Fibroblast of pulmonary artery (primary cell): Measurements from ENCODE around the gene PRKRIP1.
"Not testable (repeated sequence)": the region's sequence is repeated elsewhere in the genome, so short reads cannot be mapped to it uniquely, and the experiment has no call there.

ENCODE experiments used
- DNase-seq: peaks from one replicate; pipeline ENCODE4 v3.0.0-alpha.2; 2010; ENCODE audit warnings: low read depth
- H3K4me3 ChIP-seq: replicated peaks from 2 replicates; pipeline ENCODE4 v1.5.1; 2011; ENCODE audit warnings: low read depth, mild to moderate bottlenecking, control low read depth, low read length, moderate library complexity
- TF ChIP-seq, protein P1 (sequence below): IDR thresholded peaks from 2 replicates; pipeline ENCODE4 v1.5.1; 2011; ENCODE audit warnings: mild to moderate bottlenecking, control low read depth, low read length, inconsistent platforms; ENCODE audit errors: missing control alignments

PRKRIP1 gene

DNA sequence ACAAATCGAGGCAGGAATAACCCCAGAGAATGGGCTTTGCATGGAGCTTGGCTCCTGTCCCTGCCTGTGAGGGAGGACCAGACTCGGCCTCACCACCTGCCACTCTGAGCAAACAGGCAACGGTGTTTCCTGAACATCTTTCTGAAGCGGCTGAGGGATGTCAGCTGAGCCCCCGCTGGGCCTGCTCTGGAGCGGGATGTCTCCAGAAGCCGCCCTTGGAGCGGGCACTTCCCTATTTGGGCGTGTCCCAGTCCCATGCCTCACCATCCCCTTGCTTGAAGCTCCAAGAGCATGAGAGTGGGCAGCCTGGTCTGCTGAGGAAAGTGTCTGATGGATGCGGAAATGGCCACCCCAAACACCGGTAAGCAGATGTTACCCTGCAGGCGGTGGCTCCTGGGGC is 58.3 kb downstream of the PRKRIP1 start:
- no peak for DNase-seq
- TF ChIP-seq, protein P1, sequence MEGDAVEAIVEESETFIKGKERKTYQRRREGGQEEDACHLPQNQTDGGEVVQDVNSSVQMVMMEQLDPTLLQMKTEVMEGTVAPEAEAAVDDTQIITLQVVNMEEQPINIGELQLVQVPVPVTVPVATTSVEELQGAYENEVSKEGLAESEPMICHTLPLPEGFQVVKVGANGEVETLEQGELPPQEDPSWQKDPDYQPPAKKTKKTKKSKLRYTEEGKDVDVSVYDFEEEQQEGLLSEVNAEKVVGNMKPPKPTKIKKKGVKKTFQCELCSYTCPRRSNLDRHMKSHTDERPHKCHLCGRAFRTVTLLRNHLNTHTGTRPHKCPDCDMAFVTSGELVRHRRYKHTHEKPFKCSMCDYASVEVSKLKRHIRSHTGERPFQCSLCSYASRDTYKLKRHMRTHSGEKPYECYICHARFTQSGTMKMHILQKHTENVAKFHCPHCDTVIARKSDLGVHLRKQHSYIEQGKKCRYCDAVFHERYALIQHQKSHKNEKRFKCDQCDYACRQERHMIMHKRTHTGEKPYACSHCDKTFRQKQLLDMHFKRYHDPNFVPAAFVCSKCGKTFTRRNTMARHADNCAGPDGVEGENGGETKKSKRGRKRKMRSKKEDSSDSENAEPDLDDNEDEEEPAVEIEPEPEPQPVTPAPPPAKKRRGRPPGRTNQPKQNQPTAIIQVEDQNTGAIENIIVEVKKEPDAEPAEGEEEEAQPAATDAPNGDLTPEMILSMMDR = no peak
- no peak overlapping the region for H3K4me3 ChIP-seq

DNA sequence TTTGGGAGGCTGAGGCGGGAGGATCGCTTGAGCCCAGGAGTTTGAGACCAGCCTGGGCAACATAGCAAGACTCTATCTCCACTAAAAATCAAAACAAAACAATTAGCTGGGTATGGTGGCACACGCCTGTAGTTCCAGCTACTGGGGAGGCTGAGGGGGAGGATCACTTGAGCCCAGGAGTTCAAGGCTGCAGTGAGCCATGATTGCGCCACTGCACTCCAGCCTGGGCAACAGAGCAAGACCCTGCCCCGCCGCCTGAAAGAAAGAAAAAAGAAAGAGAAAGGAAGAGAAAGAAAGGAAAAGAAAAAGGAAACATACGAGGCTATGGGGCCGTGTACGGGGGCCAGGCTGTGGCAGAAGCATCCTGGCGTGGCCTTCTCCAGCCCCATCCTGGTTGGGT is 58.8 kb downstream of the PRKRIP1 start:
- not testable (repeated sequence) for H3K4me3 ChIP-seq, DNase-seq

DNA sequence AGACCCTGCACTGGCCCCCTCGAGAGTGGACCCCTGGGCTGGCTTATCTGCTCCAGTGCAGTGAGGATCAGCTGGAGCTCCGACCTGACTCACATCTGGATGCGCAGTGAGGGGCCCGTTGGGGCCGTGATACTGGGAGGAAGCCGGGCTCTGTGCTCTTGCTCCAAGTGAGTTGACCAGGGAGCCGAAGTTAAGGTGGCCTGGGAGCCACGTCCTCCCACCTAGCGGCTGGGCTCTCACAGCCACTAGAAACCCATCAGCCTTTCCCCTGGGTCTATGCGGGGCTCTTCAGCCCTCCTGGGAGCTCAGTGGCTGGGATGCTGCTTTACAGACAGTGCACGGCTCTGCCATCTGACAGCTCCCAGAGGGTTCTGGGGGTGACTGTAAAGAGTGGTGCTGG is 59.4 kb downstream of the PRKRIP1 start:
- H3K4me3 ChIP-seq = no peak overlapping the region
- TF ChIP-seq, protein P1 = no peak
- no peak for DNase-seq

DNA sequence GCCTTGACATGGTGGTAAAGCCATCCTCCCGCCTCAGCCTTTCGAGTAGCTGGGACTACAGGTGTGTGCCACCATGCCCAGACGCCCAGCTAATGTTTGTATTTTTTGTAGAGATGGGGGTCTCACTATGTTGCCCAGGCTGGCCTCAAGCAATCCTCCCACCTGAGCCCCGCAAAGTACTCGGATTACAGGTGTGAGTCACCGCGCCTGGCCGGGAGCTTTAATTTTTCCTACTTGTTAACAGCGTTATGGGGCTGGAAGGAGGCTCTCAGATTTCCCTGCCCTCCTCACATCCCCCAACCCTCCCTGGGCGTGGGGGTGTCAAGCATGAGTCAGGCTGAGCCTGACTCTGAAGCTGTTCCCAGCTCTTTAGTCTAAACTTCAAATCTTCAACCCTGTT is 60.2 kb downstream of the PRKRIP1 start:
- TF ChIP-seq, protein P1 = no peak
- H3K4me3 ChIP-seq = no peak overlapping the region
- no peak for DNase-seq

DNA sequence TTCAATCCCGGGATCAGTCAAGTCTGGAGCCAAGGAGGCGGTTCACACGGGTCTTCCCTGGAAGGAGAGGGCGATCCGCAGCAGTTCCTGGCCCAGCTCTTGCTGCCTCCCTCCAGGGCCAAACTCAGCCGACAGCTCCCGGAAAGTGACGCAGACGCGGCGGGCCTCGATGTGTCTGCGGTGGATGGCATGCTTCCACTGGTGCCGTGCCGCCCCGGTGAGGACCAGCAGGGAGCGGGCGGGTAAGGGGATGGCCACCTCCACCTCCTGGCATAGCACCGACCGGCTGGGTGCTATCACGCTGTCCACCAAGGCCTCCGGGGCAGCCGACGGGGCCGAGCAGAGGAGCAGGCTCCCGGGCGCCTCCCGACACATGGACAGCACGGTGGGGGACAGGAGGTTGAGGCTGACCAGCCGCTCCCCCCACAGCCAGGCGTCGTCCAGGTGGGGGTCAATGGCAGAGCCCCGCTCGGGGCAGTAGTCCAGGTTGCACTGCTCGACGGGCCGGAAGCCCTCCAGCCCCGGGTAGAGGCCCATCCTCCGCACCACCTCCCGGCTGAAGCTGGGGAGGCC is 61.3 kb downstream of the PRKRIP1 start:
- no peak for DNase-seq
- TF ChIP-seq, protein P1 = no peak
- H3K4me3 ChIP-seq = no peak overlapping the region

DNA sequence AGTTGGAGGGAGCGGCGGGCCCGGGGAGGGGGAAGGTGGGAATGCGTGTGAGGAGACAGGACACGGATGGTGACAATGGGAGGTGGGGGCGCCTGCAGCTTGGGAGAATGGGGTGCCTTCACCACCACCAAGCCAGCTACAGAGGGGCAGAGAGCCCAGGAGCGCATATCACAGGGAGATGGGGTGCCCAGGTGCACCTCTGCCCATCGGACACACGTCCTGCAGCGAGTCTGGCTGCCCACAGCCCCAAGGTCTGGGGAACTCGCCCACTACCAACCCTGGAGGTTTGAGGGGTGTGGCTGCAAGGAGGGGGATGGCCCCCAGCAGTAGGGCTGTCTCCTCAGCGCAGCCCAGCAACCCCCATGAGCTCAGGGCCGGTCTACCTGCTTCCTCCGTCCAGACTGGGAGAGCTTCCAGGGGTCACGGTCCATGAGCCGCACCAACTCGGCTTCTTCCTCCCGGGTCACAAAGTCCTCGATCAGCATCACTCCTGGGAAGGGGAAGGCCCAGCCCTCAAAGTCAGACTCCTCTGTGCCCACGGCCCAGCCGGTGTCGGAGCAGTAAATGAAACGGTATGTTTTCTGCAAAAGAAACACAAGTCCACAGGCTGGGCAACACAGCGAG is 63.2 kb downstream of the PRKRIP1 start:
- H3K4me3 ChIP-seq = no peak overlapping the region
- DNase-seq = no peak
- TF ChIP-seq, protein P1 = no peak

DNA sequence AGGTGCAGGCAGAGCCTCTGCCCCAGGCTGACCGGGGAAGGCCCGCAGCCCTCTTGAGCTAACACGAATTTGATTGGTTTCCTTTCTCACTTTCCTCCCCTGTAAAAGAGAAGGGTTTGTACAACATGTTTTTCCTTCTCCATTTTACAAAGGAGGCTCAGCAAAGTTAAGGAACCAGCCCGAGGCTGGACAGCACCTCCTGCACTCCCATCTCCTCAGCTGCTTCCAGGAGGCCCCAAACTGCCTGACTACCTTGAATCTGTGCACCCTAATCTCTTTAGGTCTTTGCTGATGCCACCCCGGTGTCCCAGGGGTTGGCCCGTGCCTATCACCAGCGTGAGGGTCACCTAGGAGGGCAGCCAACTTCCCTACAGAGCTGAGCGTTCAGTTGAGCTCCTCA is 64.3 kb downstream of the PRKRIP1 start:
- H3K4me3 ChIP-seq = no peak overlapping the region
- TF ChIP-seq, protein P1 = no peak
- no peak for DNase-seq
